Rectal smooth muscle tissue (tissue), 1 donor: ENCODE results near the gene POU6F2.

Experiments used
- H3K27ac ChIP-seq: one replicate; pipeline ENCODE4 v1.7.0; 2013; ENCODE audit warnings: low read depth, low read length, inconsistent platforms
- H3K27me3 ChIP-seq: one replicate; pipeline ENCODE4 v1.7.0; 2013; ENCODE audit warnings: low read length; ENCODE audit not compliant: control insufficient read depth, insufficient read depth
- H3K36me3 ChIP-seq: one replicate; pipeline ENCODE4 v1.7.0; 2013; ENCODE audit warnings: low read length; ENCODE audit not compliant: control insufficient read depth, insufficient read depth
- H3K4me1 ChIP-seq: one replicate; pipeline ENCODE4 v1.7.0; 2013; ENCODE audit warnings: low read length; ENCODE audit not compliant: control insufficient read depth, insufficient read depth
- H3K4me3 ChIP-seq: one replicate; pipeline ENCODE4 v1.7.0; 2013; ENCODE audit warnings: low read length
- H3K9ac ChIP-seq: one replicate; pipeline ENCODE4 v1.7.0; 2013; ENCODE audit warnings: low read length

The POU6F2 gene

DNA sequence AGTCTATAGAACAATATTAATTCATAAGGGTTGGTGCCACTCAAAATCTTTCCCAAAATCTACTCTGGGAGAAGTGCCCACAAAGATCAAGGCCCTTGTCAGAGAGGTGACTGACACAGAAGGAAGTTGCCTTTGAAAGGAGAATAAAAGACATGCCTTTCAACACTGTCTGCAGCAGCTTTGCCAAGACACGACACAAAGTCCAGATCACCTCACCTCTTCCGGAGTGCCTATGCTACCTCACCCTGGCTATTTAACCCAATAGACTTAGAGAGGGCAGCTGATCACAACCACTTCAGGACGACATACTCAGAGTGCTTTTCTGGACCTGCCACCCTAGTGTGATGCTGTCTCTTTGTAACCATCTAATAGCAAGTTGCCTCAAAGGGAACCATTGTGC is 539.5 kb downstream of the POU6F2 start:
- Histone ChIP-seq H3K27me3 (no peaks in the 10 kb centered on the region), H3K4me1 (no peaks in the 10 kb centered on the region), H3K27ac (no peak overlapping the region), H3K9ac (no peak overlapping the region), H3K4me3 (no peak overlapping the region), H3K36me3 (no peaks in the 10 kb centered on the region)
